Measurements from ENCODE around the gene GJD4. TPM values are rescaled to one million over a fixed set of nuclear protein-coding genes. Genes with fewer than 3 reads are reported as not detected.

The GJD4 gene
- polyA plus RNA-seq, 1 donor from 2014 or later: not detected

DNA sequence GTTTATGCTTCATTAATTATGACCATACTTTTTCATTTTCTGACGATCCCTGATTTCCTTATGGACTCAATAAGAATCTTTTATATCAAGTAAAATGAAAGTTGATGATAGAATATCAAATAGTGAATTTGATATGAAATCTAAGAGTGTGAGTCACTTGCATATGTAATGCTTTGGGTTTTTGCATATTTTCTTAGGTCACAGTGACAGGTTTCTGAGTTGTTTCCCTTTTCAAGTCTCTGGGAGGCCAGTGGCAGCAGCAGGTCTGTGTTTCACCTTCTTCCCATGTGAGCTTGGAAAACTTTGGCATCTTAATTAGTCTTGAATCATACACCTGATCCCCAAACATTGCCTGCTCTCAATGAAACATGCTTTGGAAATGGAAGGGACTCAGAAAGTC is 34.7 kb upstream of the GJD4 start:
- no peaks in the 10 kb centered on the region for H3K36me3 ChIP-seq (ENCODE audit: insufficient read depth, low read length)
- TF ChIP-seq POLR2AphosphoS5 (IDR thresholded peaks at IDR 0.05): no peak
- TF ChIP-seq, protein P1, sequence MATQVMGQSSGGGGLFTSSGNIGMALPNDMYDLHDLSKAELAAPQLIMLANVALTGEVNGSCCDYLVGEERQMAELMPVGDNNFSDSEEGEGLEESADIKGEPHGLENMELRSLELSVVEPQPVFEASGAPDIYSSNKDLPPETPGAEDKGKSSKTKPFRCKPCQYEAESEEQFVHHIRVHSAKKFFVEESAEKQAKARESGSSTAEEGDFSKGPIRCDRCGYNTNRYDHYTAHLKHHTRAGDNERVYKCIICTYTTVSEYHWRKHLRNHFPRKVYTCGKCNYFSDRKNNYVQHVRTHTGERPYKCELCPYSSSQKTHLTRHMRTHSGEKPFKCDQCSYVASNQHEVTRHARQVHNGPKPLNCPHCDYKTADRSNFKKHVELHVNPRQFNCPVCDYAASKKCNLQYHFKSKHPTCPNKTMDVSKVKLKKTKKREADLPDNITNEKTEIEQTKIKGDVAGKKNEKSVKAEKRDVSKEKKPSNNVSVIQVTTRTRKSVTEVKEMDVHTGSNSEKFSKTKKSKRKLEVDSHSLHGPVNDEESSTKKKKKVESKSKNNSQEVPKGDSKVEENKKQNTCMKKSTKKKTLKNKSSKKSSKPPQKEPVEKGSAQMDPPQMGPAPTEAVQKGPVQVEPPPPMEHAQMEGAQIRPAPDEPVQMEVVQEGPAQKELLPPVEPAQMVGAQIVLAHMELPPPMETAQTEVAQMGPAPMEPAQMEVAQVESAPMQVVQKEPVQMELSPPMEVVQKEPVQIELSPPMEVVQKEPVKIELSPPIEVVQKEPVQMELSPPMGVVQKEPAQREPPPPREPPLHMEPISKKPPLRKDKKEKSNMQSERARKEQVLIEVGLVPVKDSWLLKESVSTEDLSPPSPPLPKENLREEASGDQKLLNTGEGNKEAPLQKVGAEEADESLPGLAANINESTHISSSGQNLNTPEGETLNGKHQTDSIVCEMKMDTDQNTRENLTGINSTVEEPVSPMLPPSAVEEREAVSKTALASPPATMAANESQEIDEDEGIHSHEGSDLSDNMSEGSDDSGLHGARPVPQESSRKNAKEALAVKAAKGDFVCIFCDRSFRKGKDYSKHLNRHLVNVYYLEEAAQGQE (IDR thresholded peaks at IDR 0.05; ENCODE audit: borderline replicate concordance): no peak
- TF ChIP-seq TAF1 (IDR thresholded peaks at IDR 0.05; ENCODE audit: low read depth): no peak
- no peak for TF ChIP-seq MXI1 (conservative IDR thresholded peaks at IDR 0.05; ENCODE audit: poor library complexity, severe bottlenecking)
- TF ChIP-seq, protein P2, sequence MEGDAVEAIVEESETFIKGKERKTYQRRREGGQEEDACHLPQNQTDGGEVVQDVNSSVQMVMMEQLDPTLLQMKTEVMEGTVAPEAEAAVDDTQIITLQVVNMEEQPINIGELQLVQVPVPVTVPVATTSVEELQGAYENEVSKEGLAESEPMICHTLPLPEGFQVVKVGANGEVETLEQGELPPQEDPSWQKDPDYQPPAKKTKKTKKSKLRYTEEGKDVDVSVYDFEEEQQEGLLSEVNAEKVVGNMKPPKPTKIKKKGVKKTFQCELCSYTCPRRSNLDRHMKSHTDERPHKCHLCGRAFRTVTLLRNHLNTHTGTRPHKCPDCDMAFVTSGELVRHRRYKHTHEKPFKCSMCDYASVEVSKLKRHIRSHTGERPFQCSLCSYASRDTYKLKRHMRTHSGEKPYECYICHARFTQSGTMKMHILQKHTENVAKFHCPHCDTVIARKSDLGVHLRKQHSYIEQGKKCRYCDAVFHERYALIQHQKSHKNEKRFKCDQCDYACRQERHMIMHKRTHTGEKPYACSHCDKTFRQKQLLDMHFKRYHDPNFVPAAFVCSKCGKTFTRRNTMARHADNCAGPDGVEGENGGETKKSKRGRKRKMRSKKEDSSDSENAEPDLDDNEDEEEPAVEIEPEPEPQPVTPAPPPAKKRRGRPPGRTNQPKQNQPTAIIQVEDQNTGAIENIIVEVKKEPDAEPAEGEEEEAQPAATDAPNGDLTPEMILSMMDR (IDR thresholded peaks at IDR 0.05; ENCODE audit: poor library complexity, severe bottlenecking): no peak
- TF ChIP-seq SMC3 (conservative IDR thresholded peaks at IDR 0.05; ENCODE audit: poor library complexity): no peak
- TF ChIP-seq EP300 (conservative IDR thresholded peaks at IDR 0.05; ENCODE audit: poor library complexity, severe bottlenecking): no peak
- TF ChIP-seq EZH2 (IDR thresholded peaks at IDR 0.05; ENCODE audit: borderline replicate concordance, insufficient read depth, low read length, poor library complexity, severe bottlenecking): no peak
- no peak for TF ChIP-seq RAD21 (conservative IDR thresholded peaks at IDR 0.05)

DNA sequence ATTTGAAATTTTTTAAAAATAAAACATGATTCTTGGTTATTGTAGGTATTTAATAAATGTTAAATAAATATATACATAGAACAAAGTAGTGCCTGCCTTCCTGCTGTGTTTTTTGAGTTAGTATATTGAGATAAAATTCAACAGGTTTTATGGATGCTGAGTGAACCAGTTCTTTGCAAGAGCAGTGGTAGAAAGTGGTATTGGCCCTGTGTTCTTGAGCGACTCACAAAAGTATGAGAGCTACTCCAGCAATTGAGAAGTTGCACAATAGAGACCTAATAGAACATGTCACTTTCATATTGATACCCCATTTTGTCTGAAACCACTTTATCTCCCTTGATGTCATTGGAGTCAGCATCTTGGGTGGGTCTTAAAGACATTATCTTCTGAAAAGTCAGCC is 32.6 kb upstream of the GJD4 start:
- no peaks in the 10 kb centered on the region for H3K9me2 ChIP-seq (ENCODE audit: insufficient read depth, low read length)
- H3K9me3 ChIP-seq (ENCODE audit: low read length): no peaks in the 10 kb centered on the region
- H3K4me2 ChIP-seq (ENCODE audit: low read length): no peak overlapping the region
- H3K27me3 ChIP-seq (ENCODE audit: insufficient read depth, low read depth, low read length): no peaks in the 10 kb centered on the region
- H3K9ac ChIP-seq (ENCODE audit: low read length): no peak overlapping the region
- H3F3A ChIP-seq (ENCODE audit: insufficient read depth, low read length, poor library complexity, severe bottlenecking): no peaks in the 10 kb centered on the region
- no peak overlapping the region for H3K27ac ChIP-seq (ENCODE audit: low read length)
- H4K20me1 ChIP-seq (ENCODE audit: insufficient read depth): no peaks in the 10 kb centered on the region
- no peaks in the 10 kb centered on the region for H3K36me3 ChIP-seq (ENCODE audit: insufficient read depth, low read length)
- H3K4me3 ChIP-seq (ENCODE audit: low read length): no peak overlapping the region
- H2AFZ ChIP-seq (ENCODE audit: low read depth, low read length): no peak overlapping the region
- H3K79me2 ChIP-seq (replicated peaks; ENCODE audit: insufficient read depth, low read length): no peaks in the 10 kb centered on the region
- TF ChIP-seq, protein P1 (IDR thresholded peaks at IDR 0.05; ENCODE audit: borderline replicate concordance): no peak
- TF ChIP-seq, protein P2 (IDR thresholded peaks at IDR 0.05; ENCODE audit: poor library complexity, severe bottlenecking): no peak
- TF ChIP-seq POLR2AphosphoS5 (IDR thresholded peaks at IDR 0.05): no peak
- no peak for TF ChIP-seq SMC3 (conservative IDR thresholded peaks at IDR 0.05; ENCODE audit: poor library complexity)
- TF ChIP-seq EP300 (conservative IDR thresholded peaks at IDR 0.05; ENCODE audit: poor library complexity, severe bottlenecking): no peak
- no peak for TF ChIP-seq TAF1 (IDR thresholded peaks at IDR 0.05; ENCODE audit: low read depth)
- TF ChIP-seq RAD21 (conservative IDR thresholded peaks at IDR 0.05): no peak
- TF ChIP-seq MXI1 (conservative IDR thresholded peaks at IDR 0.05; ENCODE audit: poor library complexity, severe bottlenecking): no peak
- TF ChIP-seq EZH2 (IDR thresholded peaks at IDR 0.05; ENCODE audit: borderline replicate concordance, insufficient read depth, low read length, poor library complexity, severe bottlenecking): no peak

More for the DNA sequence above, 34.7 kb upstream of the GJD4 start:
- H3K79me2 ChIP-seq (replicated peaks; ENCODE audit: insufficient read depth, low read length): no peaks in the 10 kb centered on the region
- H3K27me3 ChIP-seq (ENCODE audit: insufficient read depth, low read depth, low read length): no peaks in the 10 kb centered on the region
- H3K9me2 ChIP-seq (ENCODE audit: insufficient read depth, low read length): no peaks in the 10 kb centered on the region
- H3K9ac ChIP-seq (ENCODE audit: low read length): no peak overlapping the region
- no peaks in the 10 kb centered on the region for H4K20me1 ChIP-seq (ENCODE audit: insufficient read depth)
- H3K27ac ChIP-seq (ENCODE audit: low read length): no peak overlapping the region
- no peak overlapping the region for H2AFZ ChIP-seq (ENCODE audit: low read depth, low read length)
- H3K4me2 ChIP-seq (ENCODE audit: low read length): no peak overlapping the region
- no peaks in the 10 kb centered on the region for H3F3A ChIP-seq (ENCODE audit: insufficient read depth, low read length, poor library complexity, severe bottlenecking)
- no peak overlapping the region for H3K4me3 ChIP-seq (ENCODE audit: low read length)
- no peaks in the 10 kb centered on the region for H3K9me3 ChIP-seq (ENCODE audit: low read length)

Data from neural cell (in vitro differentiated cells).